DLD1 (cell line): ENCODE results near the gene KIFBP.
"Not testable (repeated sequence)": the region's sequence is repeated elsewhere in the genome, so short reads cannot be mapped to it uniquely, and the experiment has no call there.

Experiments used
- in situ Hi-C: cut with HindIII; loops from 2 replicates; pipeline ENCODE4 v1.10.0; 2017; ENCODE audit warnings: low sequenced_read_pairs

KIFBP gene

DNA sequence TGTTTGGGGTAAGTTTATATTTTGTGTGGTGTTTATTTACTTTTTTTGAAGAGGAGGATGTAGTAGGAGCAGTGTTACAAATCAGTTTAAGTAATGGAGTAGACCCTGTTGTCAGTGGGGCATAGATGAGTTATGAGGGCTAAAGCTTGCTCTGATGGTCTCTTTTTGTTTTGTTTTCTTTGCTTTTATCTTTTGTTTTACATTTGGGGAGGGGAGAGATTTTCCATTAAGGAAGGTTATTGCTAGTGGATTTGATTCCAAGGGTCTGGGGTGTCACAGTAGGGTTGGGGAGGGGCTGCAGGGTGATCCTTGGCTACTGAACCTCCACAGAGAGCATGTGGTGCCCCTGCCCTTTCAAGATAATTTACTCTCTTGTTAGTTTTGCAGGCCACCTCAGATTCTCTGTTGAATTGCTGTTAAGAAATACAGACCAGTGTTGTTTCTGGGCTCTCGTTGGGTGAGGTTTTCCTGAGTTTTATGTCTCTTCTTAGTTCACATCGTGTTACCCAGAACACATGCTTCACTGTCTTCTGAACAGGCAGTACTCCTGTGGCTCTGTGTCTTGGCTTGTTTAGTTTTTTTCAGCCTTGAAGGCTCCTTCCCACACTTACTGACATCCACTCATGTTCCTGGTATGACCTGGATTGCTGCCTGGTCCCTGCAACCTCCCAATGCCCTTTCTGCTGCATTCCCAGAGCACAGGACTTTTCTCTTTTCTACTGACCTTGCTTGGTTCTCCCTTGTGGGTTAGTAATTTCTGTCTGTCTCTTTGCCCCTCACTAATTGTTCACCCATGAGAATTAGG is 4.2 kb downstream of the KIFBP start:
- in situ Hi-C loops = no loop called here

DNA sequence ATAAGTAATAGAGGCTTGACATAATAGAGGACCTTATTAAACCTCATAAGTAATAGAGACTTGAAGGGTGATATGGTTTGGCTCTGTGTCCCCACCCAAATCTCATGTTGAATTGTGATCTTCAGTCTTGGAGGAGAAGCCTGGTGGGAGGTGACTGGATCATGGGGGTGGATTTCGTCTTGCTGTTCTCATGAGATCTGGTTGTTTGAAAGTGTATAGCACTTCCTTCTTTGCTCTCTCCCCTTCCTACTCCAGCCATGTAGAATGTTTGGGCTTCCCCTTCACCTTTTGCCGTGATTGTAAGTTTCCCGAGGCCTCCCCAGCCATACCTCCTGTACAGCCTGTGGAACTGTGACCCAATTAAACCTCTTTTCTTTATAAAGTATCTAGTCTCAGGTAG is 8.6 kb downstream of the KIFBP start:
- in situ Hi-C loops = no loop called here

- in situ Hi-C loops = loop anchor here (5.0 kb wide), 1 partner anchor 62 kb away; no protein-coding TSS in a partner anchor
These were observed 16.2 kb downstream of the KIFBP start for GRCh38 chr10:69004821-69005220.

GRCh38 chr10:69005704-69006485 is 17.3 kb downstream of the KIFBP start:
- in situ Hi-C loops = loop anchor here (5.0 kb wide), 1 partner anchor 61 kb away; no protein-coding TSS in a partner anchor

DNA sequence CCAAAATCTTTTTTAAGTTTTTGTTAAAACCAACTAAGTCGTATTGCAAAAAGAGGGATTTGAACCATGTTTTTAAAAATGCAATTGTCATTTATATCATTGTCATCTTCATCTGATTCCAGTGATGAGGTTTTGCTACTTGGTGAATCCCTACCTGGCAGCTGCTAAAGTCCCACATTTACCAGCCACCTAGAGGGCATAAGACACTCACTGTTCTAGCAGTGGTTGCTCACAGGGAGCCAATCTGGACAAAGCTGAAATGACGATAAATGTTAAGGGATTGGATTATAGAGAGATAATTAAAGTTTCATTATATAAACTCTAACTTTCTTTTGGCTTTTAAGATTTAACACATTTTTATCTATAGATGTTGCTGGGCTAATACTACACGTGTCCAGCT is 18.7 kb downstream of the KIFBP start:
- in situ Hi-C loops = loop anchor here (5.0 kb wide), 1 partner anchor 60 kb away; no protein-coding TSS in a partner anchor

- in situ Hi-C loops = loop anchor here (5.0 kb wide), 1 partner anchor 58 kb away; no protein-coding TSS in a partner anchor
These were observed 20.8 kb downstream of the KIFBP start for GRCh38 chr10:69009360-69009759.

GRCh38 chr10:69010151-69010640 is 21.6 kb downstream of the KIFBP start:
- in situ Hi-C loops = no loop called here

GRCh38 chr10:69012778-69013177 is 24.2 kb downstream of the KIFBP start:
- in situ Hi-C loops = not testable (repeated sequence)

GRCh38 chr10:69014171-69014570 is 25.6 kb downstream of the KIFBP start:
- in situ Hi-C loops = no loop called here

- in situ Hi-C loops = no loop called here
These were observed 30.0 kb downstream of the KIFBP start for GRCh38 chr10:69018613-69019012.

- in situ Hi-C loops = no loop called here
These were observed 34.0 kb downstream of the KIFBP start for GRCh38 chr10:69022611-69023010.

DNA sequence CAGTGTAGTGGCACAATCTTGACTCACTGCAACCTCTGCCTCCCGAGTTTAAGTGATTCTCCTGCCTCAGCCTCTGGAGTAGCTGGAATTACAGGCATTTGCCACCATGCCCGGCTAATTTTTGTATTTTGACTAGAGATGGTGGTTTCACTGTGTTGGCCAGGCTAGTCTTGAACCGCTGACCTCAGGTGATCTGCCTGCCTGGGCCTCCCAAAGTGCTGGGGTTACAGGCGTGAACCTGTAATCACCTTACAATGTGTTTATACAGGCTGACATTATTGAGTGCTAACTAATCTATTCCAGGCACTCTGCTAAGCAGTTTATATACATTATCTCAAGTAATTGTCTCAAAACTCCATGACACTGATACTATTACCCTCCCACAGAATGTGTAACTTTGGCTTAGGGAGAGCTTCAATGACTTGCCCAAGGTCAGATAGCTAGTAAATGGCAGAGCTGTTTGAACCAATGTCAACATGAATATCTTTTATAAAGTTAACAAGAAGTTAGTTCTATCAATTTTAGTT is 36.8 kb downstream of the KIFBP start:
- in situ Hi-C loops = no loop called here

DNA sequence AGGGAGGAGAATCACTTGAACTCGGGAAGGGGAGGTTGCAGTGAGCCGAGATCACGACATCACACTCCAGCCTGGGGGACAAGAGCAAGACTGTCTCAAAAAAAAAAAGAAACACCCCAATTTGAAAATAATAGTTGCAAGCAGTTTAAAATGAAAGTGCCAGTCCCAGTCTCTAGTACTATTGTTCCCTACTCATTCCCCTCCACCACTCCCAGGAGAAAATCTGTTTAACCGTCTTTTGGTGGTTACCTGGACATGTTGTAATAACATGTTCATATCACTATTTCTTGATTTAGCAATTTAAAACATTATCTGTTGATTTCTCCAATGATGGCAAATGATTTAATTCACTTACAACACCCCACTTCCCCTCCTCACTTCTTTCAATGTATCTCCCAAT is 44.7 kb downstream of the KIFBP start:
- in situ Hi-C loops = no loop called here

DNA sequence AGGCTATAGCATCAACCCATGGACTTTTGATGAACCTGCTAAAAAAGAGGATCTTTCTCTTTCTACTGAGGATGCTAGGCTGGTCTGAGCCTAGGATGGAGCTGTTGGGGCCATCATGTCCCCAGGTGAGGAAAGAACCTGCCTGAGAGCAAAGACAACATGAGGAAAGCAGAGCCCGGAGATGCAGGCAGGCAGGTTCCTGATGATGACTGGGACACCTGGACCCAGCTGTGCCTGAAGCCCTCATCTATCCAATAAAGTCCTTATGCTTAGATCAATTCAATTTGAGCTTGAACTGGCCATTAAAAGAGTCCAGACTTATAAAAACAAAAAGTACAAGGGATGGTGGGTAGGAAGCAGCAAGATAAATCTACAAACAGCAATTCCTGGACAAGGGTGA is 48.9 kb downstream of the KIFBP start:
- in situ Hi-C loops = no loop called here

DNA sequence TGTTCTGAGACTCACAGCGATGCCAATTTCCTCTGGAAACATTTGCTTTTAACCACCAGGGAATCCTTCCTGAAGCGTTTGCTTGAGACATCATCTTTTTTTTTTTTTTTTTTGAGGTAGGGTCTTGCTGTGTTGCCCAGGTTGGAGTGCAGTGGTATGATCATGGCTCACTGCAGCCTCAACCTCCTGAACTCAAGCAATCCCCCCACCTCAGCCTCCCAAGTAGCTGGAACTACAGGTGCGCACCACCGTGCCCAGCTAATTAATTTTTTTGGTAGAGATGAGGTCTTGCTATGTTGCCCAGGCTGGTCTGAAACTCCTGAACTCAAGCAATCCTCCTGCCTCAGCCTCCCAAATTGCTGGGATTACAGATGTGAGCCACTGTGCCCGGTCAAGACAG is 52.3 kb downstream of the KIFBP start:
- in situ Hi-C loops = not testable (repeated sequence)

GRCh38 chr10:69042417-69042816 is 53.8 kb downstream of the KIFBP start:
- in situ Hi-C loops = no loop called here

- in situ Hi-C loops = no loop called here
These were observed 54.2 kb downstream of the KIFBP start for GRCh38 chr10:69042838-69043237.

DNA sequence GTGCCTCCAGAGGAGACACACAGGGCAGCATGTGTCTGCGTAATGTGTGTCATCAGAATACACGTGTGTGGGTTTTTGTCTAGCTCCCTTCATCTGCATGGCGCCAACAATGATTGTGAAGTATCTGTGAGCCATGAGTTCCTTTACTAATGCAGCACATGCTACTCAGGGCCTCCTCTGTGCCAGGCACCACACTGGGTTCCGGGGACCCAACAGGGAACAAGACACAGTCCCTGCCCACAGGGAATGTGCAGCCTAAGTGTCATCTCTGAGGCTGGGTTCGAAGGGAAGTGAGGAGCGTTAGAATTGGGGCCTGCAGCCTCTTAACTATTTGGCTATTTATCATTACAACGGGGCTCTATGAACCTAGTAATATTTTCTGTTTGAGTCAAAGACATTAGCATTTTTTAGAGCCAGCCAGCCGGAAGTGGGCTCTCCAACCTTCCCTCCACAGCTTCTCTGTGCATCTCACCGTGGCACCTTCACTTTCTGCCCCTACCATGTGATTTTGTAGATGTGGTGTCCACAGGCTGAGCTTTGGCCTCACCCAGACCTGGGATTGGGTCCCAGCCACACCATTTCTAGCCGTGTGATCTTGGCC is 55.4 kb downstream of the KIFBP start:
- in situ Hi-C loops = no loop called here

DNA sequence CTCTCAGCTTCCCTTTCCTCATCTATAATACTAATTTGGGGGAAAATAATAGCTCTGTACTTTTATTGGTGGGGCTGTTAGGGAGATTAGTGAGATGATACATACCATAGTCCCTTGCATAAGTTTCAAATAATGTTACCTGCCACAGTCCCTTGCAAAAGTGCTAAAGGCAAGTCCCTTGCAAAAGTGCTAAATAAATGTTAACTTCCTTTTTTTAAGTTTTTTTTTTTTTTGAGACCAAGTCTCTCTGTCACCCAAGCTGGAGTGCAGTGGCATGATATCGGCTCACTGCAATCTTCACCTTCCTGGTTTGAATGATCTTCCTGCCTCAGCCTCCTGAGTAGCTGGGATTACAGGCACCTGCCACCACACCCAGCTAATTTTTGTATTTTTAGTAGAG is 55.9 kb downstream of the KIFBP start:
- in situ Hi-C loops = no loop called here

GRCh38 chr10:69045441-69046300 is 57.1 kb downstream of the KIFBP start:
- in situ Hi-C loops = no loop called here
